Osteoblast (primary cell): Measurements from ENCODE around the gene CYB5D1. TPM values are rescaled to one million over a fixed set of nuclear protein-coding genes. Genes with fewer than 3 reads are reported as not detected.

ENCODE experiments used
- DNase-seq: peaks from one replicate; pipeline ENCODE4 v3.0.0; 2011; ENCODE audit warnings: low spot score, mixed read lengths; ENCODE audit not compliant: insufficient read length; ENCODE audit errors: missing footprints
- H2AFZ ChIP-seq: 2 replicates; pipeline ENCODE4 v1.6.0; 2011; ENCODE audit warnings: mild to moderate bottlenecking, low read length
- H3K27ac ChIP-seq: 2 replicates; pipeline ENCODE4 v1.5.1; 2011; ENCODE audit warnings: mild to moderate bottlenecking, low read depth, low read length, moderate library complexity
- H3K27me3 ChIP-seq: 2 replicates; pipeline ENCODE4 v1.6.0; 2012; ENCODE audit warnings: mild to moderate bottlenecking, control low read depth, inconsistent platforms, low read length, moderate library complexity; ENCODE audit not compliant: insufficient read depth
- H3K36me3 ChIP-seq: 2 replicates; pipeline ENCODE4 v1.5.1; 2011; ENCODE audit warnings: mild to moderate bottlenecking, low read length, control low read depth, moderate library complexity; ENCODE audit not compliant: insufficient read depth
- H3K4me1 ChIP-seq: 2 replicates; pipeline ENCODE4 v1.5.1; 2011; ENCODE audit warnings: mild to moderate bottlenecking, low read length, control low read depth, moderate library complexity; ENCODE audit not compliant: insufficient read depth
- H3K4me2 ChIP-seq: 2 replicates; pipeline ENCODE4 v1.6.0; 2011; ENCODE audit warnings: mild to moderate bottlenecking, low read length; ENCODE audit not compliant: insufficient read depth
- H3K4me3 ChIP-seq: fragments of 200-600 bp; sonication (generic); 3 replicates; pipeline ENCODE4 v1.5.1; 2012; ENCODE audit warnings: mild to moderate bottlenecking, low read length, inconsistent platforms; ENCODE audit not compliant: insufficient read depth
- H3K79me2 ChIP-seq: 2 replicates; pipeline ENCODE4 v1.6.0; 2012; ENCODE audit warnings: mild to moderate bottlenecking, low read length, control low read depth, inconsistent platforms; ENCODE audit not compliant: insufficient read depth
- H3K9me3 ChIP-seq: 2 replicates; pipeline ENCODE4 v1.5.1; 2011; ENCODE audit warnings: low read depth, low read length, control low read depth
- H4K20me1 ChIP-seq: 2 replicates; pipeline ENCODE4 v1.6.0; 2012; ENCODE audit warnings: mild to moderate bottlenecking, low read length, control low read depth; ENCODE audit not compliant: insufficient read depth
- CTCF ChIP-seq: IDR thresholded peaks from 2 replicates; pipeline ENCODE4 v1.5.1; 2011; ENCODE audit warnings: mild to moderate bottlenecking, low read depth, low read length, moderate library complexity; ENCODE audit errors: extremely low read depth
- total RNA-seq: library from RNA; depleted of rRNA; stranded (reverse); fragments of >200 nt; gene quantifications from 2 replicates; pipeline ENCODE4 v1.2.3, GENCODE V29; 2012

The CYB5D1 gene
- total RNA-seq, 1 donor, result 10.5 TPM

- H3K4me1 ChIP-seq, result peaks cover 12% of the 10 kb centered on the region
- peaks cover 9% of the 10 kb centered on the region for H3K79me2 ChIP-seq
- no peak for TF ChIP-seq CTCF
- H3K27ac ChIP-seq, result no peak overlapping the region
- H3K9me3 ChIP-seq, result no peaks in the 10 kb centered on the region
- no peak for DNase-seq
- H2AFZ ChIP-seq, result no peak overlapping the region
- no peak overlapping the region for H3K4me3 ChIP-seq
- no peaks in the 10 kb centered on the region for H3K27me3 ChIP-seq
- no peaks in the 10 kb centered on the region for H4K20me1 ChIP-seq
- peaks cover 38% of the 10 kb centered on the region for H3K36me3 ChIP-seq
- H3K4me2 ChIP-seq, result no peak overlapping the region
Observed at GRCh38 chr17:7881276-7882054, 23.7 kb downstream of the CYB5D1 start.

- Histone ChIP-seq H3K79me2 (peaks cover 9% of the 10 kb centered on the region), H3K4me2 (no peak overlapping the region), H3K4me1 (peaks cover 18% of the 10 kb centered on the region), H3K36me3 (peaks cover 38% of the 10 kb centered on the region), H3K27me3 (no peaks in the 10 kb centered on the region), H3K27ac (no peak overlapping the region), H3K4me3 (no peak overlapping the region), H4K20me1 (no peaks in the 10 kb centered on the region), H3K9me3 (no peaks in the 10 kb centered on the region), H2AFZ (no peak overlapping the region)
- no peak for DNase-seq
- no peak for TF ChIP-seq CTCF
Observed at GRCh38 chr17:7882068-7882467, 24.3 kb downstream of the CYB5D1 start.

GRCh38 chr17:7882629-7883028 lies 24.8 kb downstream of the CYB5D1 start:
- H3K4me2 ChIP-seq, result no peak overlapping the region
- peaks cover 9% of the 10 kb centered on the region for H3K79me2 ChIP-seq
- peaks cover 21% of the 10 kb centered on the region for H3K4me1 ChIP-seq
- peaks cover 38% of the 10 kb centered on the region for H3K36me3 ChIP-seq
- TF ChIP-seq CTCF, result no peak
- H3K4me3 ChIP-seq, result no peak overlapping the region
- H3K27me3 ChIP-seq, result no peaks in the 10 kb centered on the region
- H2AFZ ChIP-seq, result no peak overlapping the region
- H3K9me3 ChIP-seq, result no peaks in the 10 kb centered on the region
- no peak for DNase-seq
- no peaks in the 10 kb centered on the region for H4K20me1 ChIP-seq
- peak overlapping the region; percentile 68 for H3K27ac ChIP-seq

GRCh38 chr17:7883781-7884386 lies 26.1 kb downstream of the CYB5D1 start:
- Histone ChIP-seq H3K27me3 (no peaks in the 10 kb centered on the region), H2AFZ (peak overlapping the region; percentile 62)

More at GRCh38 chr17:7883781-7884386, 26.1 kb downstream of the CYB5D1 start:
- peaks cover 18% of the 10 kb centered on the region for H3K79me2 ChIP-seq
- peaks cover 33% of the 10 kb centered on the region for H3K4me1 ChIP-seq
- peak; percentile 88 for DNase-seq
- H4K20me1 ChIP-seq, result peaks cover 9% of the 10 kb centered on the region
- peak overlapping the region; percentile 90 for H3K4me2 ChIP-seq
- no peaks in the 10 kb centered on the region for H3K9me3 ChIP-seq
- H3K36me3 ChIP-seq, result peaks cover 33% of the 10 kb centered on the region
- peak overlapping the region; percentile 64 for H3K4me3 ChIP-seq
- H3K27ac ChIP-seq, result peak overlapping the region; percentile 68
- TF ChIP-seq CTCF, result no peak
